Gastrocnemius medialis (tissue), 4 donors: Measurements from ENCODE around the gene GRIN2A.

Source experiments
- POLR2A ChIP-seq, 2 donors: fragments of 450-650 bp; IDR thresholded peaks; one replicate each; pipeline ENCODE4 v1.6.1; 2017; ENCODE audit warnings: antibody characterized with exemption in 2 of 2, mild to moderate bottlenecking in 2 of 2, moderate library complexity in 2 of 2
- TF ChIP-seq, protein P1 (sequence below), 5 experiments: fragments of 450-650 bp in 3 of 5; fragments of 200-600 bp in 2 of 5; sonication (generic) in 2 of 5; IDR thresholded peaks in 4 of 5; conservative IDR thresholded peaks in 1 of 5; 1 replicate in 4 of 5; 2 replicates in 1 of 5; pipeline ENCODE4 v1.5.1; 2016 to 2019; ENCODE audit warnings: antibody characterized with exemption in 5 of 5, mild to moderate bottlenecking in 3 of 5, moderate library complexity in 3 of 5

DNA sequence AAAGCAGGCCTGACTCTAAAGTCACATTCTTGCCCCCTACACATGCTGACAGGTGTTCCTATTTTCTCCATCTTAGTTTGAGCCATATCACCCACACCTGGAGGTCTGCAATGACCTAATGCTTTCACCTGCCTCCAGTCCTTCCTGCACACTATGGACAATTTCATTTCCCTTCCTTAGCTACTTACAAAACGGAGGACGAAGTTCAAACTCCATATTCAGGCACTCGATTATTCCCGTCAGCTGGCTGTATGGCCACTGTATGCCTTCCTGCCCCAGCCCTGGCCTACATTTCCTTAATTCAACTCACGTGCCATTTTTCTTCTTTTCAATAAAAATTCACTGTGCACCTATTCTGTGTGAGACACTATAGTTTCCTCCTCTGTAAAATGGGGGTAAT, 44.9 kb downstream of the GRIN2A start:
- TF ChIP-seq POLR2A (IDR thresholded peaks at IDR 0.05) = no peak
- TF ChIP-seq, protein P1, sequence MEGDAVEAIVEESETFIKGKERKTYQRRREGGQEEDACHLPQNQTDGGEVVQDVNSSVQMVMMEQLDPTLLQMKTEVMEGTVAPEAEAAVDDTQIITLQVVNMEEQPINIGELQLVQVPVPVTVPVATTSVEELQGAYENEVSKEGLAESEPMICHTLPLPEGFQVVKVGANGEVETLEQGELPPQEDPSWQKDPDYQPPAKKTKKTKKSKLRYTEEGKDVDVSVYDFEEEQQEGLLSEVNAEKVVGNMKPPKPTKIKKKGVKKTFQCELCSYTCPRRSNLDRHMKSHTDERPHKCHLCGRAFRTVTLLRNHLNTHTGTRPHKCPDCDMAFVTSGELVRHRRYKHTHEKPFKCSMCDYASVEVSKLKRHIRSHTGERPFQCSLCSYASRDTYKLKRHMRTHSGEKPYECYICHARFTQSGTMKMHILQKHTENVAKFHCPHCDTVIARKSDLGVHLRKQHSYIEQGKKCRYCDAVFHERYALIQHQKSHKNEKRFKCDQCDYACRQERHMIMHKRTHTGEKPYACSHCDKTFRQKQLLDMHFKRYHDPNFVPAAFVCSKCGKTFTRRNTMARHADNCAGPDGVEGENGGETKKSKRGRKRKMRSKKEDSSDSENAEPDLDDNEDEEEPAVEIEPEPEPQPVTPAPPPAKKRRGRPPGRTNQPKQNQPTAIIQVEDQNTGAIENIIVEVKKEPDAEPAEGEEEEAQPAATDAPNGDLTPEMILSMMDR (IDR thresholded peaks at IDR 0.05 in 4 of 5, conservative IDR thresholded peaks at IDR 0.05 in 1 of 5) = no peak
